Stimulated activated CD4-positive, alpha-beta T cell treated with anti-CD3 and anti-CD28 coated beads, Interleukin-2, amount 100 ng/mL, for 24 hours (primary cell): Measurements from ENCODE around the gene PCGF1.
"Not testable (repeated sequence)": the region's sequence is repeated elsewhere in the genome, so short reads cannot be mapped to it uniquely, and the experiment has no call there.

Source experiments
- DNase-seq, 2 donors: peaks; one replicate each; pipeline ENCODE4 v3.0.0-alpha.2; 2020

The PCGF1 gene

DNA sequence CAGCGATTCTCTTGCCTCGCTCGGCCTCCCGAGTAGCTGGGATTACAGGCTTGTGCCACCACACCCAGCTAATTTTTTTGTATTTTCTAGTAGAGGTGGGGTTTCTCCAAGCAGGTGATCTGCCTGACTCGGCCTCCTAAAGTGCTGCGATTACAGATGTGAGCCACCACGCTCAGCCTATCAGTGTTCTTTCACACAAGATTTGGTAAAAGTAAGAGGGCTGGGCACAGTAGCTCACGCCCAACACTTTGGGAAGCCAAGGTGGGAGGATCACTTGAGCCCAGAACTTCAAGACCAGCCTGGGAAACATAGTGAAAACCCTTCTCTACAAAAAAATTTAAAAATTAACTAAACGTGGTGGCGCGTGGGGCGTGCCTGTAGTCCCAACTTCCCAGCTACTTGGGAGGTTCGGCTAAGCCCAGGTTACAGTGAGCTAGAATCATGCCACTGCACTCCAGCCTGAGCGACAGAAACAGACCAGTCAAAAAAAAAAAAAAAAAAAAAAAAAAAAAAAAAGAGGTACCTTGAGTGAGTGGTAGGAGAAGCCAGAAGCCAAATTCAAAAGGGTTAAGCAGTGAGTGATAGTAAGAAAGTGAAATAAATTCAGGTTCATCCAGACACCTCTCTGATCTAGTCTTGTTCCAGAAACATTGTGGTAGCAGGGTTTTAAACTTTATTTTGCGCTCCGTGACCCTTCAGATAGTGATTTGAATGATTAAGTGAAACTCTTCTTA lies 36.0 kb downstream of the PCGF1 start:
- no peak for DNase-seq

- DNase-seq, result not testable (repeated sequence)
Measured at GRCh38 chr2:74470742-74471141, 36.8 kb downstream of the PCGF1 start.

GRCh38 chr2:74464406-74464805 lies 43.1 kb downstream of the PCGF1 start:
- no peak for DNase-seq

DNA sequence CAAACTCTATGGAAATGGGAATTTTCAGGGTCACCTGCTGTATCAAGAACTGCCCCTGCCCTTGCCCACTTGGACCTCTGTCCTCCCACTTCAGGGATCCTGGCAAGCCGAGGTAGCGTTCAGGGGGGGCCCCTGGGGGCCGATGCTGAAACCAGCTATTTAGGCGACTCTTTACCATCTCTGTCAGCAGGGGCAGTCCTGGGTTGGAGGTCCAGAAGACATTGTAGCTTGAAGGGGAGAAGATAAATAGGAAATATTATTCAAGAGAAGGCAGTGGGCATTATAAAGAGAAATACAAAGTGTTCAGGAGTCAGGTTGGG lies 44.7 kb downstream of the PCGF1 start:
- no peak for DNase-seq

- no peak for DNase-seq
Measured at GRCh38 chr2:74462054-74462785, 45.3 kb downstream of the PCGF1 start.

DNA sequence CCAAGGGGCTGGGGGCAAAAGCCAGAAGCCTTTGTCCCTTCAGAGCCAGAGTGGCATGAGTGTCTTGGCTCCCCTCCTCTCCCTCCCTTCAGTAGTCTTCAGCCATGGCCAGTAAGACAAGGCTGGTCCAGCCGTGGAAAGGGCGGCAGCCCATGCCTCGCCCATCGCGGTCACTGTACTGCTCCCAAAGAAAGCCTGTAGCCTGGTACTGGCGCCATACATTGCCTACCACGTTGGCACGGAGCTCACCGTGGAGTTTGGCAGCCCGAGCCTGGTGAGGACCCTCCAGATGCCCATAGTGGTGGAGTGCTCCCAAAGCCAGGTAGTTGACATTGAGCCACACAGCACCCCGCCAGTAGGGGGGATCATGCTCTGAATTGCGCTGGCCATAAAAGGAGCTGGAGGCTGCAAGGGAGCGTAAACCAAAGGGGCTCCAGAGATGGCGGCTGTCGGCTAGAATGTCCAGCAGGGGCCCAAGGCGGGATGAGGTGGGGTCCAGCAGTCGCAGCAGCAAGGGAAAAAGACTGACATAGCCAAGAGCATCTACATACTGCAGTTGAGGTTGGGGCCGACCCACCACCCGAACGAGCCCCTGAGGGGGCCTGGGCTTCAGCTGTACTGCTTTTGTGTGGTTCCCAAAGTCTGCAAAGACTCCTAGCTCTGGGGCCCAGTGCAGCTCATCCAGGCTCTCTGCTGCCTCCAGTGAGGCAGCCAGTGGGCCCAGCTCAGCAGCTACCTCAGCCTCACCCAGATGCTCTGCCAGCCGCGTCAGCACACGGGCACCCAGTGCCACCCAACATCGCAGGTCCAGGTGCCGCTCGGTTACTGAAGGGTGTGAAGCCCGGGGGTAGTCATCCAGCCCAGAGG lies 46.1 kb downstream of the PCGF1 start:
- no peak for DNase-seq

GRCh38 chr2:74460187-74460586 lies 47.3 kb downstream of the PCGF1 start:
- DNase-seq, result not testable (repeated sequence)

- DNase-seq, result not testable (repeated sequence)
Measured at GRCh38 chr2:74459503-74460118, 47.9 kb downstream of the PCGF1 start.

GRCh38 chr2:74458938-74459363 lies 48.5 kb downstream of the PCGF1 start:
- no peak for DNase-seq

- DNase-seq, result peak; percentile 98 to 99
Measured at GRCh38 chr2:74458132-74458937, 49.2 kb downstream of the PCGF1 start, which contains the start of gene WBP1. Gene WBP1, plus strand, starts transcription at chr2:74458438. Its CDS starts 165 bp downstream, at chr2:74458603.

GRCh38 chr2:74457549-74458131 lies 49.9 kb downstream of the PCGF1 start:
- peak; percentile 82 to 84 for DNase-seq

GRCh38 chr2:74457129-74457548 lies 50.4 kb downstream of the PCGF1 start:
- no peak for DNase-seq
